ENCODE results near the gene IQGAP2. TPM values are rescaled to one million over a fixed set of nuclear protein-coding genes. Genes with fewer than 3 reads are reported as not detected.

IQGAP2 gene
- total RNA-seq, 6 donors from 2014 or later: 24.3 to 57.6 (median 28.9) TPM

- Histone ChIP-seq H3K9me3 (peaks cover 0 to 11% (median 9%) of the 10 kb centered on the region in 4 donors), H3K27me3 (no peaks in the 10 kb centered on the region), H3K27ac (no peak overlapping the region), H3K36me3 (peaks cover 0 to 5% (median 0%) of the 10 kb centered on the region in 4 donors), H3K4me1 (no peaks in the 10 kb centered on the region), H3K4me3 (no peak overlapping the region)
- 95 to 96% methylated on average over 5 of the region's 5 CpGs for WGBS, 2 donors
- no peak for ATAC-seq (ENCODE audit: low FRiP score in 2 of 2)
- TF ChIP-seq EP300 (IDR thresholded peaks at IDR 0.05) (no peak), POLR2A (IDR thresholded peaks at IDR 0.05) (no peak), POLR2AphosphoS5 (IDR thresholded peaks at IDR 0.05) (no peak)
- TF ChIP-seq, protein P1, sequence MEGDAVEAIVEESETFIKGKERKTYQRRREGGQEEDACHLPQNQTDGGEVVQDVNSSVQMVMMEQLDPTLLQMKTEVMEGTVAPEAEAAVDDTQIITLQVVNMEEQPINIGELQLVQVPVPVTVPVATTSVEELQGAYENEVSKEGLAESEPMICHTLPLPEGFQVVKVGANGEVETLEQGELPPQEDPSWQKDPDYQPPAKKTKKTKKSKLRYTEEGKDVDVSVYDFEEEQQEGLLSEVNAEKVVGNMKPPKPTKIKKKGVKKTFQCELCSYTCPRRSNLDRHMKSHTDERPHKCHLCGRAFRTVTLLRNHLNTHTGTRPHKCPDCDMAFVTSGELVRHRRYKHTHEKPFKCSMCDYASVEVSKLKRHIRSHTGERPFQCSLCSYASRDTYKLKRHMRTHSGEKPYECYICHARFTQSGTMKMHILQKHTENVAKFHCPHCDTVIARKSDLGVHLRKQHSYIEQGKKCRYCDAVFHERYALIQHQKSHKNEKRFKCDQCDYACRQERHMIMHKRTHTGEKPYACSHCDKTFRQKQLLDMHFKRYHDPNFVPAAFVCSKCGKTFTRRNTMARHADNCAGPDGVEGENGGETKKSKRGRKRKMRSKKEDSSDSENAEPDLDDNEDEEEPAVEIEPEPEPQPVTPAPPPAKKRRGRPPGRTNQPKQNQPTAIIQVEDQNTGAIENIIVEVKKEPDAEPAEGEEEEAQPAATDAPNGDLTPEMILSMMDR (IDR thresholded peaks at IDR 0.05): no peak
- DNase-seq: no peak
Observed at GRCh38 chr5:76729373-76730290, 326.5 kb downstream of the IQGAP2 start.

DNA sequence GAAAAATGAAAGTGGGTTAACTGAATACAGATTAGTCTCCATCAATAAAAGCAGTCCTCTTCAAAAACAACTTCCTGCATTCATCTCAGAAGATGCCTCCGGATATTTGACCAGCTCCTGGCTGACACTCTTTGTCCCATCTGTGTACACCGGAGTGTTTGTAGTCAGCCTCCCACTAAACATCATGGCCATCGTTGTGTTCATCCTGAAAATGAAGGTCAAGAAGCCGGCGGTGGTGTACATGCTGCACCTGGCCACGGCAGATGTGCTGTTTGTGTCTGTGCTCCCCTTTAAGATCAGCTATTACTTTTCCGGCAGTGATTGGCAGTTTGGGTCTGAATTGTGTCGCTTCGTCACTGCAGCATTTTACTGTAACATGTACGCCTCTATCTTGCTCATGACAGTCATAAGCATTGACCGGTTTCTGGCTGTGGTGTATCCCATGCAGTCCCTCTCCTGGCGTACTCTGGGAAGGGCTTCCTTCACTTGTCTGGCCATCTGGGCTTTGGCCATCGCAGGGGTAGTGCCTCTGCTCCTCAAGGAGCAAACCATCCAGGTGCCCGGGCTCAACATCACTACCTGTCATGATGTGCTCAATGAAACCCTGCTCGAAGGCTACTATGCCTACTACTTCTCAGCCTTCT is 329.4 kb downstream of the IQGAP2 start:
- Histone ChIP-seq H3K9me3 (peaks cover 0 to 11% (median 9%) of the 10 kb centered on the region in 4 donors), H3K27ac (peak overlapping the region in 3 of 4 donors; percentile 46 to 70 (median 57)), H3K4me1 (peaks cover 0 to 4% (median 2%) of the 10 kb centered on the region in 4 donors), H3K36me3 (peaks cover 0 to 5% (median 0%) of the 10 kb centered on the region in 4 donors), H3K4me3 (no peak overlapping the region), H3K27me3 (no peaks in the 10 kb centered on the region)
- 88 to 89% methylated on average over 15 of the region's 15 CpGs for WGBS, 2 donors
- peak; percentile 15 to 19 for ATAC-seq (ENCODE audit: low FRiP score in 2 of 2)
- TF ChIP-seq POLR2A (IDR thresholded peaks at IDR 0.05) (no peak), POLR2AphosphoS5 (IDR thresholded peaks at IDR 0.05) (no peak), EP300 (IDR thresholded peaks at IDR 0.05) (no peak)
- TF ChIP-seq, protein P1 (IDR thresholded peaks at IDR 0.05): no peak
- no peak for DNase-seq

- H3K36me3 ChIP-seq: peaks cover 0 to 5% (median 0%) of the 10 kb centered on the region in 4 donors
- TF ChIP-seq, protein P1 (IDR thresholded peaks at IDR 0.05): no peak
- peak in 1 of 4 donors; percentile 31 for TF ChIP-seq POLR2A (IDR thresholded peaks at IDR 0.05)
- peaks cover 0 to 11% (median 9%) of the 10 kb centered on the region in 4 donors for H3K9me3 ChIP-seq
- DNase-seq (peak in 1 of 2 donors; percentile 24), ATAC-seq (ENCODE audit: low FRiP score in 2 of 2) (peak in 1 of 2 donors; percentile 49)
- peaks cover 0 to 7% (median 2%) of the 10 kb centered on the region in 4 donors for H3K4me1 ChIP-seq
- no peaks in the 10 kb centered on the region for H3K27me3 ChIP-seq
- H3K27ac ChIP-seq: peak overlapping the region in 2 of 4 donors; percentile 57 to 70
- H3K4me3 ChIP-seq: no peak overlapping the region
- 87 to 88% methylated on average over 13 of the region's 13 CpGs for WGBS, 2 donors
Observed at GRCh38 chr5:76733049-76733417, 329.9 kb downstream of the IQGAP2 start.

DNA sequence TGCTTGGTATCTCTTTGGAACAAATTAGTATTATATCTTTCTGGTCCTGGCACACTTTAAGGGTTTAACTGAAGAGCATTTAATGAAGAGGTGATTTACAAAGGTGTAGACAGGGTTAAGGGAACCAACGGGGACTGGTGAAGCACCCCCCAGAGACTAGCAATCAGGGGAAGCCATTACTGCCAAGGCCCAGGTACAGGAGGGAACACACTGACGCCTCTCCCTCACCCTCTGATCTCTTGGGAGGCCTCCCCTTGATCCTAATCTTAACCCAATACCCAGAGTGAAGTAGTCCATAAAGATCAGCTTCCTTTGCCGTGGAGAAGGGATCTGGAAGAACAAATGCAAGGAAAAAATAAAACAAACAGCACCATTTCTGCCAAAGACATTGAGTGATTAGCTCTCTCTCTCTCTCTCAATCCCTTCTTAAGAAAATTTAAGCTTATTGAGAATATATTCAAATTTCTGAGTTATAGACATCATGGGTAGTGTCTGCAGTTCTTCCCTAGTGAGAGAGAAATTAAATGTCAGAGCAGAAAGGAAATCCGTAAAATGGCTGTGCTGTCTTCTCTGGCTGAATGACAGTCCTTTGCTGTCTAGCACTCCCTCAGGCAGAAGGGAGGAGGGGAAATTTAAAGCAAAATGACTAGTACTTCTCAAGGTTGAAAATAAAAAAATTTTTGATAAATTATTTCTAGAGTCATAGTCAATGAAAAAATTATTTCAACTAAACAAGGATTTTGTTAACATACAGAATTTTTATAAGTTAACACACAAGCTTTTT is 332.9 kb downstream of the IQGAP2 start:
- peak overlapping the region in 1 of 4 donors; percentile 48 for H3K27ac ChIP-seq

More for the DNA sequence above, 332.9 kb downstream of the IQGAP2 start:
- ATAC-seq (ENCODE audit: low FRiP score in 2 of 2) (no peak), DNase-seq (no peak)
- WGBS, 2 donors: 79 to 81% methylated on average over 4 of the region's 4 CpGs
- no peaks in the 10 kb centered on the region for H3K27me3 ChIP-seq
- H3K4me1 ChIP-seq: peaks cover 4 to 16% (median 11%) of the 10 kb centered on the region in 4 donors
- no peak overlapping the region for H3K4me3 ChIP-seq
- H3K9me3 ChIP-seq: no peaks in the 10 kb centered on the region
- TF ChIP-seq POLR2AphosphoS5 (IDR thresholded peaks at IDR 0.05) (no peak), POLR2A (IDR thresholded peaks at IDR 0.05) (no peak), EP300 (IDR thresholded peaks at IDR 0.05) (no peak)
- TF ChIP-seq, protein P1 (IDR thresholded peaks at IDR 0.05): no peak
- peaks cover 0 to 5% (median 0%) of the 10 kb centered on the region in 4 donors for H3K36me3 ChIP-seq
